GM13977 (cell line): ENCODE data around the gene SETBP1.

Experiments used
- DNase-seq: peaks from one replicate; pipeline ENCODE4 v3.0.0; 2012; ENCODE audit warnings: low spot score
- CTCF ChIP-seq: IDR thresholded peaks from 2 replicates; pipeline ENCODE4 v1.5.1; 2012; ENCODE audit warnings: mild to moderate bottlenecking, control low read depth; ENCODE audit not compliant: insufficient read depth; ENCODE audit errors: extremely low read depth, missing control alignments
- in situ Hi-C: fragments of 300-500 bp; cut with MboI; formaldehyde crosslinking; loops from one replicate; pipeline ENCODE4 v1.12.0; 2022; ENCODE audit warnings: low sequenced_read_pairs, low pct_unique_long_range_greater_than_20kb, mixed read lengths, inconsistent platforms; ENCODE audit not compliant: unreplicated experiment

Gene SETBP1

DNA sequence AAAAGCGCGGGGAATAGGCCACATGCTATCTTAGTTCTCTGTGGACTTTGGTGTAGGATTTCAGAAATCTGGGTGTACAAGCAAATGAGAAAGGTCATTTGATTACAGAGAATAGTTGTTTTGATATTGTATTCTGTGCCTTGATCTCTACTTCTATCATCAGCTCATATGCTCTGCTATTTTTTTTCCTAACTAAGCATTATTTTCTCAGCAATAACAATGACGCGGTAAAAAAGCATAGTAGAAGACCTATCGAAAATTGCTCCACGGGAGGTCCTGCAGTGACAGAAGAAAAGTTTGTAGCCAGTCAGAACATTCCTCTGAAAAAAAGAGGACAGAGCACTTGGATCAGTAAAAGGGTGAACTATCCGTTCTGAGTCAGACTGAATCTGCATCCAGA, 2.8 kb upstream of the SETBP1 start:
- DNase-seq: no peak
- in situ Hi-C loops: loop anchor here (10.0 kb wide), 1 partner anchor 217 kb away; no protein-coding TSS in a partner anchor
- no peak for TF ChIP-seq CTCF

- no peak for DNase-seq
- in situ Hi-C loops: loop anchor here (10.0 kb wide), 1 partner anchor 216 kb away; no protein-coding TSS in a partner anchor
- TF ChIP-seq CTCF: no peak
Measured at GRCh38 chr18:44678725-44679055, 2.0 kb upstream of the SETBP1 start.

GRCh38 chr18:44679056-44679913, 1.4 kb upstream of the SETBP1 start:
- in situ Hi-C loops: loop anchor here (10.0 kb wide), 1 partner anchor 216 kb away; no protein-coding TSS in a partner anchor

DNA sequence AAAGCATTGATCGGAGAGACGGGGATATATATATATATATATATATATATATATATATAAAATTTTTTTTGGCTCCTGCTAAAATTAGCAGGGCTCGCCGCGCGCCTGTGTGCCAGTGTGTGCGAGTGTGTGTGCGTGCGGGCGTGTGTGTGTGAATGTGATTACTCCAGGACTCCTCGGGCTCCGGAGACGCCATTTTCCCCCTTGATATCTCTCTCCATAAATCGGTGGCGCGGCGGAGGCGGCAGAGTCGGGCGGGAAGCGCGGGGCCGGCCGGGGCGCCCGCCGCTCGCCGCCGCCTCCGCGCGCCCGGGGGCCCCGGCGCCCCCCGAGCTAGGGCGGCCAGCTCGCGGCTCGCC, 795 bp upstream of the SETBP1 start:
- TF ChIP-seq CTCF: no peak
- no peak for DNase-seq
- in situ Hi-C loops: loop anchor here (10.0 kb wide), 1 partner anchor 215 kb away; no protein-coding TSS in a partner anchor

More at GRCh38 chr18:44679056-44679913, 1.4 kb upstream of the SETBP1 start:
- DNase-seq: peak; percentile 93
- peak; percentile 88 for TF ChIP-seq CTCF

- peak; percentile 68 for DNase-seq
- in situ Hi-C loops: no loop called here
- no peak for TF ChIP-seq CTCF
Measured at GRCh38 chr18:44681076-44681970, 635 bp downstream of the SETBP1 start.

- in situ Hi-C loops: no loop called here
- peak; percentile 36 for DNase-seq
- TF ChIP-seq CTCF: no peak
Measured at GRCh38 chr18:44682201-44682870, 1.6 kb downstream of the SETBP1 start.
